BE2C (cell line): ENCODE results near the gene FAM221B.

Experiments
- DNase-seq: peaks from one replicate; pipeline ENCODE4 v3.0.0-alpha.2; 2020
- H3K27me3 ChIP-seq: fragments of 250-450 bp; sonication (Bioruptor Pico); 2 replicates; pipeline ENCODE4 v1.5.1; 2020; ENCODE audit warnings: mild to moderate bottlenecking
- H3K36me3 ChIP-seq: fragments of 250-450 bp; sonication (Bioruptor Pico); 2 replicates; pipeline ENCODE4 v1.5.1; 2020; ENCODE audit warnings: mild to moderate bottlenecking
- H3K4me1 ChIP-seq: fragments of 250-450 bp; sonication (Bioruptor Pico); 2 replicates; pipeline ENCODE4 v1.5.1; 2020
- H3K4me3 ChIP-seq: 2 replicates; pipeline ENCODE4 v1.5.1; 2011; ENCODE audit warnings: low read depth, low read length
- H3K9me3 ChIP-seq: fragments of 250-450 bp; sonication (Bioruptor Pico); 2 replicates; pipeline ENCODE4 v1.5.1; 2020
- TF ChIP-seq, protein P1 (sequence below): IDR thresholded peaks from 2 replicates; pipeline ENCODE4 v1.5.1; 2012; ENCODE audit warnings: mild to moderate bottlenecking, low read depth, low read length

Gene FAM221B

DNA sequence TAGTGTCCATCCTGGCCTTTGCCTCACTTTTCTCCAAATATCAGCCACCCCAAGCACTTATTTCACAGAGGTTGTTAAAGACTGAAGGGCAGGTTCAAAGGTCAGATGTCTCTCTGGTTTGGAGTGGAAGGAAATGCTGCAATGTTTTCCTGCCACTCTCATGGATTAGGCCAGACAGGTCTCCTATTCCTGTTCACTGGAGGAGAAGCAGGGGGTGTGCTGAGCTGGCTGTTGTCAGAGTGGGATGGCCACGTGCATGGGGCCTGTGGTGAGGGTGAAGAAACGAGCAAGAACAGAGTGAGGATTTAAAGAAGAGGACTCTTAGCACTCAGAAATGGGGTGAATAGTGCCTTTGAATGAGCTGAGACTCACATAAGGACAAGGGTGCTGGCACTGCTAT, 7.2 kb upstream of the FAM221B start:
- H3K4me1 ChIP-seq = no peaks in the 10 kb centered on the region
- H3K9me3 ChIP-seq = no peaks in the 10 kb centered on the region
- H3K4me3 ChIP-seq = no peak overlapping the region
- TF ChIP-seq, protein P1, sequence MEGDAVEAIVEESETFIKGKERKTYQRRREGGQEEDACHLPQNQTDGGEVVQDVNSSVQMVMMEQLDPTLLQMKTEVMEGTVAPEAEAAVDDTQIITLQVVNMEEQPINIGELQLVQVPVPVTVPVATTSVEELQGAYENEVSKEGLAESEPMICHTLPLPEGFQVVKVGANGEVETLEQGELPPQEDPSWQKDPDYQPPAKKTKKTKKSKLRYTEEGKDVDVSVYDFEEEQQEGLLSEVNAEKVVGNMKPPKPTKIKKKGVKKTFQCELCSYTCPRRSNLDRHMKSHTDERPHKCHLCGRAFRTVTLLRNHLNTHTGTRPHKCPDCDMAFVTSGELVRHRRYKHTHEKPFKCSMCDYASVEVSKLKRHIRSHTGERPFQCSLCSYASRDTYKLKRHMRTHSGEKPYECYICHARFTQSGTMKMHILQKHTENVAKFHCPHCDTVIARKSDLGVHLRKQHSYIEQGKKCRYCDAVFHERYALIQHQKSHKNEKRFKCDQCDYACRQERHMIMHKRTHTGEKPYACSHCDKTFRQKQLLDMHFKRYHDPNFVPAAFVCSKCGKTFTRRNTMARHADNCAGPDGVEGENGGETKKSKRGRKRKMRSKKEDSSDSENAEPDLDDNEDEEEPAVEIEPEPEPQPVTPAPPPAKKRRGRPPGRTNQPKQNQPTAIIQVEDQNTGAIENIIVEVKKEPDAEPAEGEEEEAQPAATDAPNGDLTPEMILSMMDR = no peak
- no peaks in the 10 kb centered on the region for H3K27me3 ChIP-seq
- H3K36me3 ChIP-seq = no peaks in the 10 kb centered on the region
- no peak for DNase-seq

GRCh38 chr9:35835216-35835632, 6.7 kb upstream of the FAM221B start:
- no peaks in the 10 kb centered on the region for H3K9me3 ChIP-seq
- TF ChIP-seq, protein P1 = peak; percentile 48
- DNase-seq = no peak
- no peak overlapping the region for H3K4me3 ChIP-seq
- H3K27me3 ChIP-seq = no peaks in the 10 kb centered on the region
- H3K36me3 ChIP-seq = no peaks in the 10 kb centered on the region
- no peaks in the 10 kb centered on the region for H3K4me1 ChIP-seq

DNA sequence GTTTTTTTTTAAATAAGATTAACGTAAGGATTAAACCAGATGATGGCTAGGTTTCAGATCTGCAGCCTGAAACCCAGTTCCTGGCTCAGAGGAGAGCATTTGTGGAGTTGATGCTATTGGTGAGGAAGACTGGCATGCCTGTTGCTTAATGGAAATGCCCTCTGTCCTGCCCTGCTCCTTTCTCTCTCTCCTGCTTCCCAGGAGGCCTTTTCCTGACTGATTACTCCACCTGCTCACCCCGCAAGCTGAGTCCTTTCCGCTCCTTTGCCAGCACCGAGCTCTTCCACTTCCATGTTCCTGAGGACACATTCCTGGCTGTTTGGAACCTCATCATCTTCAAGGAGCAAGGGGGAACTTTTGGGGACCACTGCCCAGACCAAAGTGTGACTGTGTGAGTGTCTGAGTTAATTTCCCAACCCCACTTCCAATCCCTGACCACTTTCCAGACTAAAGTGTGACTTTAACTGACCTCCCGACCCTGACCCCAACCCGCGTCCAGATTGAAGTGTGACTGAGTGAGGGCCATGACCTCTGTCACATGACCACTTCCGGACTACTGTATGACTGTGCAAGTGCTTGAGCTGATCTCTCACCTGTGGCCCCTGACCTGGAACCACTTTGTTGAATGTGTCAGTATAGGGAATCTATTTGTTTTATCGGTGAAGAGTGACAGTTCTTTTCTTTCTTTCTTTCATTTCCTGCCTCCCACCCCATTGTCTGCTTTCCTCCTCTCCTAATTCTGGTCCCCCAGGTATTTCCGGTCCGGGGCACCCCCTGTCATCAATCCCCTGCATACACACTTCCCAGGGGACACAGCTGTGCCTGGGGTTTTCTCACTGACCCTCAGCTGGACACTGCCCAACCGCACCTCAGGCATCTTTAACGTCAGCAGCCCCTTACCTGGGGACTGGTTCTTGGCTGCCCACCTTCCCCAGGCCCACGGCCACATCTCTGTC, 6.0 kb upstream of the FAM221B start:
- DNase-seq = no peak
- Histone ChIP-seq H3K4me1 (no peaks in the 10 kb centered on the region), H3K9me3 (no peaks in the 10 kb centered on the region), H3K4me3 (no peak overlapping the region), H3K36me3 (no peaks in the 10 kb centered on the region), H3K27me3 (no peaks in the 10 kb centered on the region)
- TF ChIP-seq, protein P1 = no peak

DNA sequence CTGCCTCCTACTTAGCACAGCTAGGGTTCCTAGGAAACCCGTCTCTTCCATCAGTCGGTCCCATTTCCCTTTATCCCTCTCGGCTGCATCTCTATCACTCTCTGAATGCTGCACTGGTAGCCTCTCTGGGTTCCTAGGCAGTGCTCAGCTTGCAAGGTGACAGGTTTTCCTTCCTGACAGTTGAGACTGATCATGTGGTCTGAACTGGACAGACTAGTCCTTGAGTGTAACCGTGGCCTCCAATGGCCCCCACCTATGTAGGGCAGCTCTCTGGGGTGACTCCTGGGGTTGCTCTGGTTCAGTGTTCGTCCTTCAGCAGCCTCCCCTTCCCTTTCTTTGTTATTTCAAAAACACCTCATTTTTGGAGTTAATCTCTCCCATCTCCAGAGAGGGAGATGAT, 4.3 kb upstream of the FAM221B start:
- no peak overlapping the region for H3K4me3 ChIP-seq
- TF ChIP-seq, protein P1 = no peak
- no peaks in the 10 kb centered on the region for H3K36me3 ChIP-seq
- DNase-seq = no peak
- no peaks in the 10 kb centered on the region for H3K27me3 ChIP-seq
- peaks cover 3% of the 10 kb centered on the region; the same call in 1 of the 2 replicates for H3K4me1 ChIP-seq
- H3K9me3 ChIP-seq = no peaks in the 10 kb centered on the region

DNA sequence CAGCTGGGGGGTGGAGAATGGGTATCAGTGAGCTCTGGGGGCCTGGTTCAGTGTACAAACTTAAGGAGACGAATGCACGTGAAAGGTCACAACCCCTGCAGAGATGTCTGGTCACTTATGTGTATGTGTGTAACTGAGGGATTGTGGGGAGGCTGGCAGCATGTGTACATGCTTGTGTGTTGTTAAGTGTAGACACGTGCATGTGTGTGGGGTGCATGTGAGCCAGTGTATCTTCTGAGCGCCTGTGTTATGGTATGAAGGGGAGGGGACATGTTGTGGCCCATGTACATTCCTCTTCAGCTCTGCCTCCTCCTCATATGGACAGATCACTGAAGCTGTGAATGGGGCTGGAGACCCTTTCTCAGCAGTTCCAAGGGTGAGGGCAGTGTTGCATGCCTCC, 2.5 kb upstream of the FAM221B start:
- TF ChIP-seq, protein P1 = no peak
- Histone ChIP-seq H3K4me3 (no peak overlapping the region), H3K9me3 (no peaks in the 10 kb centered on the region), H3K27me3 (no peaks in the 10 kb centered on the region), H3K4me1 (peaks cover 3% of the 10 kb centered on the region; the same call in 1 of the 2 replicates), H3K36me3 (no peaks in the 10 kb centered on the region)
- no peak for DNase-seq

GRCh38 chr9:35829764-35830096, 1.2 kb upstream of the FAM221B start:
- no peaks in the 10 kb centered on the region for H3K27me3 ChIP-seq
- TF ChIP-seq, protein P1 = no peak
- no peaks in the 10 kb centered on the region for H3K9me3 ChIP-seq
- H3K36me3 ChIP-seq = no peaks in the 10 kb centered on the region
- H3K4me1 ChIP-seq = peaks cover 3% of the 10 kb centered on the region; the same call in 1 of the 2 replicates
- DNase-seq = no peak
- peak overlapping the region; percentile 65 for H3K4me3 ChIP-seq
